GM18861 (cell line): ENCODE data around the gene DRC7.

ENCODE experiments used
- ATAC-seq: cut with Tn5 transposase; IDR thresholded peaks from one replicate; pipeline ENCODE4 v1.9.1; 2021; ENCODE audit not compliant: unreplicated experiment

DRC7 gene

DNA sequence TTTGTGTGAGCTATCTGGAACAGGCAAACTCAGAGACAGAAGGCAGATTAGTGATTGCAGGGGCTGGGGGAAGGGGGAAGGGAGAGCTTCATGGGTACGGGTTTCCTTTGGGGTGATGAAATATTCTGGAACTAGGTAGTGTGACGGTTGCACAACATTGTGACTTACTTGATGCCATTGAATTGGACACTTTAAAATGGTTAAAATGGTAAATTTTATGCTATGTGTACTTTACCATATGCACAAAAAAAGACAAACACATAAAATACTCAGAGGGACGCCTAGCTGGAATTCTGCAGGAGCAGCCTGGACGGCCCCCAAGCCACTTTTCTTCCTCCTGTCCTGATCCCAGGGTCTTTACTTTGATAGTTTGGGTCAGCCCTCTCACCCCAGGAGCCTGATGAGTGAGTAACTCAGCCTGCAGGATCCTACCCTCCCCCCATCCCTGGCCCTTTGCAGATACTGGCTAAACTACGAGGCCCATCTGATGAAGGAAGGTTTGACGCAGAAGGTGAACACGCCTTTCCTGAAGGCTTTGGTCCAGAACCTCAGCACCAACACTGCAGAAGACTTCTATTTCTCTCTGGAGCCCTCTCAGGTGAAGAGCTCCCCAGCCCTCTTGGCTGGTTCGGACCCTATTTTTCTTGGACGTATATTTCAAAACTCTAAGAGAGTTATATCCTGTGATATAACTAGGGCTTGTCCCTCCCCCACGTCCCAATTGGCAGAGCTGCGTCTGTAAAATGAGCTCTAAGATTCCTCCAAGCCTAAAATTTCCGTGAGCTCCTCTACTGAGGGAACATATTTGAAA lies 18.7 kb upstream of the DRC7 start:
- no peak for ATAC-seq

GRCh38 chr16:57676553-57677085 lies 18.0 kb upstream of the DRC7 start:
- no peak for ATAC-seq

GRCh38 chr16:57677622-57678369 lies 16.8 kb upstream of the DRC7 start:
- ATAC-seq = no peak

GRCh38 chr16:57679016-57679415 lies 15.6 kb upstream of the DRC7 start:
- no peak for ATAC-seq

GRCh38 chr16:57679767-57680482 lies 14.7 kb upstream of the DRC7 start:
- no peak for ATAC-seq

GRCh38 chr16:57680842-57681375 lies 13.7 kb upstream of the DRC7 start:
- no peak for ATAC-seq

- no peak for ATAC-seq
Observed at GRCh38 chr16:57681950-57682728, 12.5 kb upstream of the DRC7 start.

- no peak for ATAC-seq
Observed at GRCh38 chr16:57682809-57683635, 11.6 kb upstream of the DRC7 start.

DNA sequence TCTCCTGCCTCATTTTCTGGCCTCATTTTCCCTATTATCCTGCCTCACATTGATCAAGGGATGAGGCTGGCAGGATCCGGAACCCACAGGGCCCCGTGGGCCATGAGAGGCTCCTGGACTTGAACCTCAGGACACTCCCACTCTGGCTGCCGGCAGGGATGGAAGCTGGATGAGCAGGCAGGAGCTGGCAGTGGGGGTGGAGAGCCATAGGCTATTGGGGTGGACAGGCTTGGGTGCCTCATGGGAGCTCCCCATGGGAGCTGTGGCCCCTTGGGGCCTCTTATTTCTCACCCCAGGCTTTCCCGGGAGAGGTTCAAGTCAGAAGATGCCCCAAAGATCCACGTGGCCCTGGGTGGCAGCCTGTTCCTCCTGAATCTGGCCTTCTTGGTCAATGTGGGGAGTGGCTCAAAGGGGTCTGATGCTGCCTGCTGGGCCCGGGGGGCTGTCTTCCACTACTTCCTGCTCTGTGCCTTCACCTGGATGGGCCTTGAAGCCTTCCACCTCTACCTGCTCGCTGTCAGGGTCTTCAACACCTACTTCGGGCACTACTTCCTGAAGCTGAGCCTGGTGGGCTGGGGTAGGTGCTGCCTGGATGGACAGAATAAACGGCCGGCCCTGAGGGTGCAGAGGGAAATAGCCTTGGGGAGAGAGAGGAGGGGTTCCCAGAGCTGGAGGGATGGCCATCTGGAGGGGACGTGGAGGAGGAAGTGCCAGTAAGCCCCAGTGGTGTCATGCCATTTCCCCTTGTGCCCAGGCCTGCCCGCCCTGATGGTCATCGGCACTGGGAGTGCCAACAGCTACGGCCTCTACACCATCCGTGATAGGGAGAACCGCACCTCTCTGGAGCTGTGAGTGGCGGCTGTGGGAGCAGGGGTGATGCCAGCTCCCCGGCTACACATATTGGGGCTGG lies 10.7 kb upstream of the DRC7 start:
- ATAC-seq = no peak

GRCh38 chr16:57684626-57685358 lies 9.8 kb upstream of the DRC7 start:
- no peak for ATAC-seq

GRCh38 chr16:57685633-57686032 lies 9.0 kb upstream of the DRC7 start:
- ATAC-seq = no peak

GRCh38 chr16:57686577-57686976 lies 8.0 kb upstream of the DRC7 start:
- no peak for ATAC-seq

GRCh38 chr16:57687363-57687929 lies 7.2 kb upstream of the DRC7 start:
- no peak for ATAC-seq

- no peak for ATAC-seq
Observed at GRCh38 chr16:57688487-57688986, 6.1 kb upstream of the DRC7 start.

DNA sequence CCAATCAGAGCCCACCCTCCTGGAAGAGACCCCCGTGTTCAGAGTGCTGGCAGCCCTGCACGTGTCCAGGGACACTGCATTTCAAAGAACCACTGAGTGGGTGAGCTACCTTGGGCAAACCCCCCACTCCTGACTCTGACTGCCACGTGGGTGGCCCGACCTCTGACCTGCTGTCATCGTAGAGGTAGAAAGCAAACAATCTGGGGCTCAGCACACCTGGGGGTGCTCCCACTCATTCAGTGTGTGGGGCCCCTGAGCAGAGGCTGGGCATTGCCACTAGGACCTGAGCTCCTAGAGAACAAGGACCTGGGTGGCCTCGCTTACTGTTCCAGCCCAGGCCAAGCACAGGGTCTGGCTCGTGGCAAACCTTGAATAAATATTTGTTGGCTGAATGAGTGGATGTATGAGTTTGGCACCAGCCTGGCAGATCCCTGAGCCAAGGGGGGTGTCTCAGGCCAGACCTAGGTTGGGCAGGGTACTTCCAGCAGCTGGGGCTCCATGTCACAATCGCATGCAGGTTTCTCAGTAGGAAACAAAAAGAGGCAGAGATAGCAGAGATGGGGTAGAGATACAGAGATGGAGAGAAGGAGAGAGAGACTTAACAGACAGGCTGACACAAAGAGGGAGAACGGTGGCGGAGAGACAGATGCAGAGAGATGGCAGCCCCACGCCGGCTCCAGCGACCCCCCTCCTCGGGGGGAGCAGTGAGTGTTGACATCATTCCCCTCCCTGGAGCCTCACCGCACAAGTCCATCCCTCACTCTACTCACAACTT lies 5.4 kb upstream of the DRC7 start:
- no peak for ATAC-seq

DNA sequence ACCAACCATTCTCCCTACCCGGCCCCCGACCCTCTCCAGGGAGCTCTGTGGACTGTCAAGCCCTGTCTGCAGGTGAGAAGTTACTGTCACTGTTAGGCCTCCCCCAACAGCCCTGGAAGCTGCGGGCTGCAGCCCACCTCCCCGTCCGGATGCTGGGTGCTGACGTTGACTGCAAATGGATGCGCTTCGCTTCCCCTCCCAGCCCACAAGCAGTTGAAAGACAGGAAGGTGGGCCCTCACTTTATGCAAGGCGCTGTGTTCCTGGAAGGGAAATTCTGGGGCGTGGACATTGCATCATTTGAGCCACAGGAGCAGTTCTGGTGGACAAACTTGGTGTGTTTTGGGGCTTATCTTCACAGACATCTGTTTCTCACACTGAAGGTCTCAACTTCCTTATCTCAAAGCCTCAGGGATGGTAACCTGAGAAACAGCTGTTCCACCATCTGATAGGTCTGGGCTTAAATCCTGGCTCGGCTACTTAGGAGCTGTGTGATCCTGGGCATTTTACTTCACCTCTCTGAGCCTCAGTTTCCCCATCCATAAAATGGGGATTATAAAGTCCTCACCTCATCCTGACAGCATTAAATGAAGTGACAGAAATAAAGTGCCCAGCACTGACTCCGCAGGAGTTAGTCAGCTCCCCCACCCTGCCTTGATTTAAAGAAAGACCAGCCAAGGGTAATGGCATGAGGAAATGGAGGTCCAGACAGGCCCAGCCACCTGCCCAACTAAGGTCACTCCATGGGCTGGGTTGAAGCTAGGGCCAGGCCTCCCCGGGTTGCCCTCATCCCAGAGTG lies 4.6 kb upstream of the DRC7 start:
- no peak for ATAC-seq
